ENCODE measurements around the gene CLIP3. TPM values are rescaled to one million over a fixed set of nuclear protein-coding genes. Genes with fewer than 3 reads are reported as not detected.

Gene CLIP3
- total and polyA plus RNA-seq, 2 experiments from 2014 or later: 15.1 to 19.1 TPM

GRCh38 chr19:36079389-36079945, 46.8 kb upstream of the CLIP3 start:
- H3K9me2 ChIP-seq (ENCODE audit: insufficient read depth): no peaks in the 10 kb centered on the region
- Mint-ChIP-seq H3K4me3 (no peak overlapping the region), H3K9me3 (no peaks in the 10 kb centered on the region), H3K4me1 (no peaks in the 10 kb centered on the region), H3K36me3 (ENCODE audit: low read depth) (peaks cover 68% of the 10 kb centered on the region), H3K27me3 (ENCODE audit: insufficient read depth, low read depth, poor library complexity) (peaks cover 6% of the 10 kb centered on the region), H3K27ac (peak overlapping the region; percentile 6; the same call in 1 of the 2 replicates)
- DNase-seq (ENCODE audit: low spot score): no peak
- ATAC-seq: no peak
- H3K4me3 ChIP-seq: no peak overlapping the region
- no peaks in the 10 kb centered on the region for H3K4me1 ChIP-seq (ENCODE audit: insufficient read depth)
- peaks cover 40% of the 10 kb centered on the region for H3K36me3 ChIP-seq (ENCODE audit: insufficient read depth)
- H2AFZ ChIP-seq: no peak overlapping the region
- TF ChIP-seq STAT1 (IDR thresholded peaks at IDR 0.05; ENCODE audit: unreplicated experiment) (no peak), ZNF331 (CRISPR knock-in tag; IDR thresholded peaks at IDR 0.05; ENCODE audit: low read depth) (no peak), NANOG (IDR thresholded peaks at IDR 0.05; ENCODE audit: borderline replicate concordance) (no peak), CREB1 (CRISPR knock-in tag; IDR thresholded peaks at IDR 0.05; ENCODE audit: low read depth) (no peak), EZH2phosphoT487 (IDR thresholded peaks at IDR 0.05; ENCODE audit: unreplicated experiment) (no peak), CTCF (conservative IDR thresholded peaks at IDR 0.05; ENCODE audit: low read depth in 2 of 2) (no peak), EZH2 (IDR thresholded peaks at IDR 0.05; ENCODE audit: low read depth, unreplicated experiment) (no peak), ZNF114 (CRISPR knock-in tag; IDR thresholded peaks at IDR 0.05) (no peak), JUNB (IDR thresholded peaks at IDR 0.05; ENCODE audit: unreplicated experiment) (no peak), POLR2AphosphoS5 (IDR thresholded peaks at IDR 0.05; ENCODE audit: low read depth) (no peak)
- TF ChIP-seq, protein P1, sequence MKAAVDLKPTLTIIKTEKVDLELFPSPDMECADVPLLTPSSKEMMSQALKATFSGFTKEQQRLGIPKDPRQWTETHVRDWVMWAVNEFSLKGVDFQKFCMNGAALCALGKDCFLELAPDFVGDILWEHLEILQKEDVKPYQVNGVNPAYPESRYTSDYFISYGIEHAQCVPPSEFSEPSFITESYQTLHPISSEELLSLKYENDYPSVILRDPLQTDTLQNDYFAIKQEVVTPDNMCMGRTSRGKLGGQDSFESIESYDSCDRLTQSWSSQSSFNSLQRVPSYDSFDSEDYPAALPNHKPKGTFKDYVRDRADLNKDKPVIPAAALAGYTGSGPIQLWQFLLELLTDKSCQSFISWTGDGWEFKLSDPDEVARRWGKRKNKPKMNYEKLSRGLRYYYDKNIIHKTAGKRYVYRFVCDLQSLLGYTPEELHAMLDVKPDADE (IDR thresholded peaks at IDR 0.05): no peak
- TF ChIP-seq, protein P2, sequence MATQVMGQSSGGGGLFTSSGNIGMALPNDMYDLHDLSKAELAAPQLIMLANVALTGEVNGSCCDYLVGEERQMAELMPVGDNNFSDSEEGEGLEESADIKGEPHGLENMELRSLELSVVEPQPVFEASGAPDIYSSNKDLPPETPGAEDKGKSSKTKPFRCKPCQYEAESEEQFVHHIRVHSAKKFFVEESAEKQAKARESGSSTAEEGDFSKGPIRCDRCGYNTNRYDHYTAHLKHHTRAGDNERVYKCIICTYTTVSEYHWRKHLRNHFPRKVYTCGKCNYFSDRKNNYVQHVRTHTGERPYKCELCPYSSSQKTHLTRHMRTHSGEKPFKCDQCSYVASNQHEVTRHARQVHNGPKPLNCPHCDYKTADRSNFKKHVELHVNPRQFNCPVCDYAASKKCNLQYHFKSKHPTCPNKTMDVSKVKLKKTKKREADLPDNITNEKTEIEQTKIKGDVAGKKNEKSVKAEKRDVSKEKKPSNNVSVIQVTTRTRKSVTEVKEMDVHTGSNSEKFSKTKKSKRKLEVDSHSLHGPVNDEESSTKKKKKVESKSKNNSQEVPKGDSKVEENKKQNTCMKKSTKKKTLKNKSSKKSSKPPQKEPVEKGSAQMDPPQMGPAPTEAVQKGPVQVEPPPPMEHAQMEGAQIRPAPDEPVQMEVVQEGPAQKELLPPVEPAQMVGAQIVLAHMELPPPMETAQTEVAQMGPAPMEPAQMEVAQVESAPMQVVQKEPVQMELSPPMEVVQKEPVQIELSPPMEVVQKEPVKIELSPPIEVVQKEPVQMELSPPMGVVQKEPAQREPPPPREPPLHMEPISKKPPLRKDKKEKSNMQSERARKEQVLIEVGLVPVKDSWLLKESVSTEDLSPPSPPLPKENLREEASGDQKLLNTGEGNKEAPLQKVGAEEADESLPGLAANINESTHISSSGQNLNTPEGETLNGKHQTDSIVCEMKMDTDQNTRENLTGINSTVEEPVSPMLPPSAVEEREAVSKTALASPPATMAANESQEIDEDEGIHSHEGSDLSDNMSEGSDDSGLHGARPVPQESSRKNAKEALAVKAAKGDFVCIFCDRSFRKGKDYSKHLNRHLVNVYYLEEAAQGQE (IDR thresholded peaks at IDR 0.05; ENCODE audit: unreplicated experiment): no peak
- TF ChIP-seq, protein P3, sequence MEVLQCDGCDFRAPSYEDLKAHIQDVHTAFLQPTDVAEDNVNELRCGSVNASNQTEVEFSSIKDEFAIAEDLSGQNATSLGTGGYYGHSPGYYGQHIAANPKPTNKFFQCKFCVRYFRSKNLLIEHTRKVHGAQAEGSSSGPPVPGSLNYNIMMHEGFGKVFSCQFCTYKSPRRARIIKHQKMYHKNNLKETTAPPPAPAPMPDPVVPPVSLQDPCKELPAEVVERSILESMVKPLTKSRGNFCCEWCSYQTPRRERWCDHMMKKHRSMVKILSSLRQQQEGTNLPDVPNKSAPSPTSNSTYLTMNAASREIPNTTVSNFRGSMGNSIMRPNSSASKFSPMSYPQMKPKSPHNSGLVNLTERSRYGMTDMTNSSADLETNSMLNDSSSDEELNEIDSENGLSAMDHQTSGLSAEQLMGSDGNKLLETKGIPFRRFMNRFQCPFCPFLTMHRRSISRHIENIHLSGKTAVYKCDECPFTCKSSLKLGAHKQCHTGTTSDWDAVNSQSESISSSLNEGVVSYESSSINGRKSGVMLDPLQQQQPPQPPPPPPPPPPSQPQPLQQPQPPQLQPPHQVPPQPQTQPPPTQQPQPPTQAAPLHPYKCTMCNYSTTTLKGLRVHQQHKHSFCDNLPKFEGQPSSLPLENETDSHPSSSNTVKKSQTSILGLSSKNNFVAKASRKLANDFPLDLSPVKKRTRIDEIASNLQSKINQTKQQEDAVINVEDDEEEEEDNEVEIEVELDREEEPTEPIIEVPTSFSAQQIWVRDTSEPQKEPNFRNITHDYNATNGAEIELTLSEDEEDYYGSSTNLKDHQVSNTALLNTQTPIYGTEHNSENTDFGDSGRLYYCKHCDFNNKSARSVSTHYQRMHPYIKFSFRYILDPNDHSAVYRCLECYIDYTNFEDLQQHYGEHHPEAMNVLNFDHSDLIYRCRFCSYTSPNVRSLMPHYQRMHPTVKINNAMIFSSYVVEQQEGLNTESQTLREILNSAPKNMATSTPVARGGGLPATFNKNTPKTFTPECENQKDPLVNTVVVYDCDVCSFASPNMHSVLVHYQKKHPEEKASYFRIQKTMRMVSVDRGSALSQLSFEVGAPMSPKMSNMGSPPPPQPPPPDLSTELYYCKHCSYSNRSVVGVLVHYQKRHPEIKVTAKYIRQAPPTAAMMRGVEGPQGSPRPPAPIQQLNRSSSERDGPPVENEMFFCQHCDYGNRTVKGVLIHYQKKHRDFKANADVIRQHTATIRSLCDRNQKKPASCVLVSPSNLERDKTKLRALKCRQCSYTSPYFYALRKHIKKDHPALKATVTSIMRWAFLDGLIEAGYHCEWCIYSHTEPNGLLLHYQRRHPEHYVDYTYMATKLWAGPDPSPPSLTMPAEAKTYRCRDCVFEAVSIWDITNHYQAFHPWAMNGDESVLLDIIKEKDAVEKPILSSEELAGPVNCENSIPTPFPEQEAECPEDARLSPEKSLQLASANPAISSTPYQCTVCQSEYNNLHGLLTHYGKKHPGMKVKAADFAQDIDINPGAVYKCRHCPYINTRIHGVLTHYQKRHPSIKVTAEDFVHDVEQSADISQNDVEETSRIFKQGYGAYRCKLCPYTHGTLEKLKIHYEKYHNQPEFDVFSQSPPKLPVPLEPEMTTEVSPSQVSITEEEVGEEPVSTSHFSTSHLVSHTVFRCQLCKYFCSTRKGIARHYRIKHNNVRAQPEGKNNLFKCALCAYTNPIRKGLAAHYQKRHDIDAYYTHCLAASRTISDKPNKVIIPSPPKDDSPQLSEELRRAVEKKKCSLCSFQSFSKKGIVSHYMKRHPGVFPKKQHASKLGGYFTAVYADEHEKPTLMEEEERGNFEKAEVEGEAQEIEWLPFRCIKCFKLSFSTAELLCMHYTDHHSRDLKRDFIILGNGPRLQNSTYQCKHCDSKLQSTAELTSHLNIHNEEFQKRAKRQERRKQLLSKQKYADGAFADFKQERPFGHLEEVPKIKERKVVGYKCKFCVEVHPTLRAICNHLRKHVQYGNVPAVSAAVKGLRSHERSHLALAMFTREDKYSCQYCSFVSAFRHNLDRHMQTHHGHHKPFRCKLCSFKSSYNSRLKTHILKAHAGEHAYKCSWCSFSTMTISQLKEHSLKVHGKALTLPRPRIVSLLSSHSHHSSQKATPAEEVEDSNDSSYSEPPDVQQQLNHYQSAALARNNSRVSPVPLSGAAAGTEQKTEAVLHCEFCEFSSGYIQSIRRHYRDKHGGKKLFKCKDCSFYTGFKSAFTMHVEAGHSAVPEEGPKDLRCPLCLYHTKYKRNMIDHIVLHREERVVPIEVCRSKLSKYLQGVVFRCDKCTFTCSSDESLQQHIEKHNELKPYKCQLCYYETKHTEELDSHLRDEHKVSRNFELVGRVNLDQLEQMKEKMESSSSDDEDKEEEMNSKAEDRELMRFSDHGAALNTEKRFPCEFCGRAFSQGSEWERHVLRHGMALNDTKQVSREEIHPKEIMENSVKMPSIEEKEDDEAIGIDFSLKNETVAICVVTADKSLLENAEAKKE (CRISPR knock-in tag; IDR thresholded peaks at IDR 0.05): no peak
- H3K4me2 ChIP-seq: no peak overlapping the region
- 0 out of 2 replicates have a peak, but pooled peaks cover 11% of the 10 kb centered on the region for H3F3A ChIP-seq (replicated peaks; ENCODE audit: low read depth)
- H4K20me1 ChIP-seq (replicated peaks; ENCODE audit: insufficient read depth): peaks cover 29% of the 10 kb centered on the region
- H3K27me3 ChIP-seq (ENCODE audit: insufficient read depth): no peaks in the 10 kb centered on the region
- H3K79me2 ChIP-seq (replicated peaks; ENCODE audit: insufficient read depth): no peaks in the 10 kb centered on the region
- peak overlapping the region; percentile 26; the same call in 1 of the 2 replicates for H3K27ac ChIP-seq (ENCODE audit: low read depth)
